NAMALWA (cell line): Measurements from ENCODE around the gene ZBED1.

Source experiments
- DNase-seq: peaks from one replicate; pipeline ENCODE4 v3.0.0-alpha.2; 2015; ENCODE audit warnings: low spot score

The ZBED1 gene

GRCh38 chrX:2452799-2453198 is 48.0 kb downstream of the ZBED1 start:
- no peak for DNase-seq

DNA sequence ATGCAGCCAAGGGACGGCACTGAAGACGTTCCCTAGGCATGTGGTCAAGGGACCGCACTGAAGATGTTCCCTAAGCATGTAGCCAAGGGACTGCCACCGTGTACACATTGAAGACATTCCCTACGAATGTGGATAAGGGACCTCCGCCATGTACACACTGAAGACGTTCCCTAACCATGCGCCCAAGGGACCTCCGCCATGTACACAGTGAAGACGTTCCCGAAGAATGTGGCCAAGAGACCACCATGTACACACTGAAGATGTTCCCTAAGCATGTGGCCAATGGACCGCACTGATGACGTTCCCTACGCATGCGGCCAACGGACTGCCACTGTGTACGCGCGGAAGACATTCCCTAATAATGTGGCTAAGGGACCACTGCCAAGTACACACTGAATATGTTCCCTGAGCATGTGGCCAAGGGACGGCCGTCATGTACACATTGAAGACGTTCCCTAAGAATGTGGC is 48.4 kb downstream of the ZBED1 start:
- DNase-seq = no peak

DNA sequence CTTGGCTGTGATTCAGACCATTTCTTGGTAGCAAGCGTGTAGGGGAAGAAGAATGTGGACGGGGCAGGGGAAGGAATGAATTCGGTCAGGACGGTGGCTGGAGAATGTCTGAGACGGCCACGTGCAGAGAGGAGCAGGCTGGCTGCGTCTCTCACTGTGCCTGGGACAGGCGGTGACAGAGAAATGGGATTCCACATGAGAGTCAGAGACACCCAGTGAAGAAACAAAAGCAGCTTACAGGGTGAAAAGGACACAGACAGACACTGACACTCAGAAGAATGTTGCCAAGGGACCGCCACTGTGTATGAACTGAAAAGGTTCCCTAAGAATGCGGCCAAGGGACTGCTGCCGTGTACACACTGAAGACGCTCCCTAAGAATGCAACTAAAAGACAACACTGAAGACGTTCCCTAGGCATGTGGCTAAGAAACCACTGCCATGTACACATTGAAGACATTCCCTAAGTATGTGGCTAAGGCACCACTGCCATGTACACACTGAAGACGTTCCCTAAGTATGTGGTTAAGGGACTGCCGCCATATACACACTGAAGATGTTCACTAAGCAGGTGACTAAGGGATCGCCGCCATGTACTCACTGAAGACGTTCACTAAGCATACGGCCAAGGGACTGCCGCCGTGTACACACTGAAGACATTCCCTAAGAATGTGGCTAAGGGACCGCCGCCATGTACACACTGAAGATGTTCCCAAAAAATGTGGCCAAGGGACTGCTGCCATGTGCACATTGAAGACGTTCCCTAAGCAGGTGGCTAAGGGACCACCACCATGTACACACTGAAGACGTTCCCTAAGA is 49.1 kb downstream of the ZBED1 start:
- DNase-seq = no peak

GRCh38 chrX:2450681-2451080 is 50.1 kb downstream of the ZBED1 start:
- DNase-seq = no peak

GRCh38 chrX:2449135-2449886 is 51.5 kb downstream of the ZBED1 start:
- peak; percentile 58 for DNase-seq

GRCh38 chrX:2447484-2447883 is 53.3 kb downstream of the ZBED1 start:
- no peak for DNase-seq

GRCh38 chrX:2446815-2447214 is 54.0 kb downstream of the ZBED1 start:
- no peak for DNase-seq

- DNase-seq = no peak
These were observed 54.8 kb downstream of the ZBED1 start for GRCh38 chrX:2445662-2446623.

GRCh38 chrX:2442694-2443093 is 58.1 kb downstream of the ZBED1 start:
- no peak for DNase-seq

- DNase-seq = no peak
These were observed 59.3 kb downstream of the ZBED1 start for GRCh38 chrX:2441466-2441865.

DNA sequence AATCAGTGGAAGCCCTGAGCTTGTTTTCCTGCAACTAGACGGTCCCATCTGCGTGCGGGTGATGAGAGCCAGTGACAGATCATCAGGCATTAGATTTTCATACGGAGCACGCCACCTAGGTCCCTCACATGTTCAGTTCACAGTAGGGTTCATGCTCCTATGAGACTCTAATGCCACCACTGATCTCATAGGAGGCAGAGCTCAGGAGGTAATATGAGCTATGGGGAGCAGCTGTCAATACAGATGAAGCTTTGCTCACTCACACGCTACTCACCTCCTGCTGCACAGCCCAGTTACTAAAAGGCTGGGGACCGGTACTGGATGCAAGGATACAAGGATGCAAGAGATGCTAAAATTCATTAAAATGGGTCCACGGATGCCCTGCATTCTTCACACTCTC is 61.2 kb downstream of the ZBED1 start:
- no peak for DNase-seq
